ENCODE measurements around the gene GPR35. TPM values are rescaled to one million over a fixed set of nuclear protein-coding genes. Genes with fewer than 3 reads are reported as not detected.

The GPR35 gene
- total RNA-seq, 1 donor from 2014 or later, result 1.6 TPM

Other genes with a start within 250 kb of the GPR35 start
- 1.1 and 1.9 TPM in 2 replicates for gene GPC1, start 189.8 kb upstream of the GPR35 start, total RNA-seq
- gene ANKMY1, start 67.5 kb upstream of the GPR35 start, total RNA-seq, result 33.4 and 40.4 TPM in 2 replicates
- gene DUSP28, start 65.1 kb upstream of the GPR35 start, total RNA-seq, result 11.5 and 11.8 TPM in 2 replicates
- 70.0 and 71.0 TPM in 2 replicates for gene RNPEPL1, start 57.0 kb upstream of the GPR35 start, total RNA-seq
- gene CAPN10, start 38.7 kb upstream of the GPR35 start, total RNA-seq, result 55.2 and 61.8 TPM in 2 replicates
- not detected in 2 replicates for gene AQP12B, start 57.4 kb downstream of the GPR35 start, total RNA-seq
- gene AQP12A, start 66.4 kb downstream of the GPR35 start, total RNA-seq, result not detected in 2 replicates
- not detected in 2 replicates for gene KIF1A, start 194.7 kb downstream of the GPR35 start, total RNA-seq
- not detected in 2 replicates for gene AGXT, start 243.3 kb downstream of the GPR35 start, total RNA-seq